Measurements from ENCODE around the gene CHAT. TPM values are rescaled to one million over a fixed set of nuclear protein-coding genes. Genes with fewer than 3 reads are reported as not detected.
A peak's percentile ranks its signal among the peaks of the same experiment; 100 is the strongest.

The CHAT gene
- total and polyA plus RNA-seq, 9 donors: not detected

GRCh38 chr10:49628599-49628998 lies 14.8 kb downstream of the CHAT start:
- WGBS, 3 donors: 82 to 88% (median 86%) methylated on average over 8 of the region's 8 CpGs
- DNase-seq: peak in 1 of 5 donors; percentile 11
- H3K27me3 ChIP-seq: no peaks in the 10 kb centered on the region

GRCh38 chr10:49629431-49629881 lies 15.6 kb downstream of the CHAT start:
- no peaks in the 10 kb centered on the region for H3K9me3 ChIP-seq
- no peaks in the 10 kb centered on the region for H3K4me1 ChIP-seq (ENCODE audit: insufficient read depth)
- H3K4me3 ChIP-seq: no peak overlapping the region
- no peak overlapping the region for H3K27ac ChIP-seq
- intact Hi-C loops (cut with DNase I): no loop called here
- no peaks in the 10 kb centered on the region for H3K36me3 ChIP-seq
- WGBS, 3 donors: 74 to 81% (median 80%) methylated on average over 9 of the region's 9 CpGs
- no peak for TF ChIP-seq CTCF (IDR thresholded peaks at IDR 0.05)
- TF ChIP-seq POLR2A (IDR thresholded peaks at IDR 0.05): no peak
- no peak for TF ChIP-seq EP300 (IDR thresholded peaks at IDR 0.05)
- no peaks in the 10 kb centered on the region for H3K27me3 ChIP-seq
- DNase-seq: peak in 1 of 5 donors; percentile 3

More at GRCh38 chr10:49628599-49628998, 14.8 kb downstream of the CHAT start:
- Histone ChIP-seq H3K27ac (no peak overlapping the region), H3K9me3 (no peaks in the 10 kb centered on the region), H3K4me1 (ENCODE audit: insufficient read depth) (no peaks in the 10 kb centered on the region), H3K4me3 (no peak overlapping the region), H3K36me3 (no peaks in the 10 kb centered on the region)
- intact Hi-C loops (cut with DNase I): no loop called here
- TF ChIP-seq CTCF (IDR thresholded peaks at IDR 0.05) (no peak), EP300 (IDR thresholded peaks at IDR 0.05) (no peak), POLR2A (IDR thresholded peaks at IDR 0.05) (no peak)

GRCh38 chr10:49631975-49632374 lies 18.1 kb downstream of the CHAT start:
- TF ChIP-seq EP300 (IDR thresholded peaks at IDR 0.05) (no peak), POLR2A (IDR thresholded peaks at IDR 0.05) (no peak), CTCF (IDR thresholded peaks at IDR 0.05) (no peak)
- Histone ChIP-seq H3K9me3 (no peaks in the 10 kb centered on the region), H3K27me3 (no peaks in the 10 kb centered on the region), H3K4me3 (no peak overlapping the region), H3K27ac (no peak overlapping the region), H3K4me1 (ENCODE audit: insufficient read depth) (no peaks in the 10 kb centered on the region), H3K36me3 (no peaks in the 10 kb centered on the region)
- 87 to 89% (median 88%) methylated on average over 6 of the region's 6 CpGs for WGBS, 3 donors
- intact Hi-C loops (cut with DNase I): no loop called here
- peak in 1 of 5 donors; percentile 7 for DNase-seq

GRCh38 chr10:49632406-49633317 lies 18.8 kb downstream of the CHAT start:
- H3K27ac ChIP-seq: no peak overlapping the region
- no peak overlapping the region for H3K4me3 ChIP-seq
- H3K36me3 ChIP-seq: no peaks in the 10 kb centered on the region
- WGBS, 3 donors: 47 to 58% (median 48%) methylated on average over 12 of the region's 12 CpGs
- TF ChIP-seq CTCF (IDR thresholded peaks at IDR 0.05) (no peak), EP300 (IDR thresholded peaks at IDR 0.05) (no peak), POLR2A (IDR thresholded peaks at IDR 0.05) (no peak)
- no peaks in the 10 kb centered on the region for H3K4me1 ChIP-seq (ENCODE audit: insufficient read depth)
- peak in 1 of 5 donors; percentile 10 for DNase-seq
- H3K27me3 ChIP-seq: no peaks in the 10 kb centered on the region
- intact Hi-C loops (cut with DNase I): no loop called here
- H3K9me3 ChIP-seq: no peaks in the 10 kb centered on the region

Data from ovary (tissue), 9 donors.